GM19035 (cell line): ENCODE data around the gene TRPV4.

Experiments
- ATAC-seq: cut with Tn5 transposase; IDR thresholded peaks from one replicate; pipeline ENCODE4 v1.9.1; 2021; ENCODE audit not compliant: unreplicated experiment

TRPV4 gene

DNA sequence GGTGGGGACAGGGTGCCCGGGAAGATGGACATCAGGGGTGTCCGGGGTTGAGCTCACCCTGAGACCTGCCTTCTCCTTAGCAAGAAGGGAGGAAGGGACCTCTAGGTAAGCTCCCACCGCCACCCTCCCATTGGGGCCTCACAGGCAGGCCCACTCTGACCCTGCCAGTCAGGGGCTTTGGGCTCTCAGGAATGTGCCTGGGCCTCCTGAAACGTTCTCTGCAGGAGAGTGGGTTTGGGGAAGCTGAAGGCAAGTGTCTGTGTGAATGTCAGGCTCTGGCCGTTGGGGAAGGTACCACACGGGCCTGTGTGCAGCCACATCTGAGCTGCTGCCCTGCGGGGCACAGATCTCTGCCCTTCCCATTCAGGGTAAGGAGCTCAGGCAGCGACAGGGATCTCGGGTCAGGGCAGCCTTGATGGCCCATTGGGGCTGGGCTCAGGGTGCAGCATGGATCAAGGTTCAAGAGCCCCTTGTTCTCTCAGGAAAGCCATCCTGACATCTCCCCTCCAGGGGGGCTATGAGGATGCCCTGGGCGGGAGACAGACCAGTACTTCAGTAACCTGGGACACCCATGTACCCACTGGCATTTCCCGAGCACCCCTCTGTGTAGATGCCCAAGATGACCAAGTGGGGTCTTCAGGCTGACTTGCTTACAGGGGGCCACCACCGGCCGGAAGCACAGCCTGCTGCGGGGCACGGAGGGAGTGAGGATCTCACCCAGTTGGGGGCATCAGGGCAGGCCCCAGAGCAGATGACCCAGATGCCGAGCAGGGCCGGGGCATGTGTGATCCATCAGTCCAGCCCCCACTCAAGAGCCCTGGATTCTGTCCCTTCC lies 89.9 kb downstream of the TRPV4 start:
- ATAC-seq: no peak

GRCh38 chr12:109741970-109742703 lies 91.1 kb downstream of the TRPV4 start:
- ATAC-seq: no peak

DNA sequence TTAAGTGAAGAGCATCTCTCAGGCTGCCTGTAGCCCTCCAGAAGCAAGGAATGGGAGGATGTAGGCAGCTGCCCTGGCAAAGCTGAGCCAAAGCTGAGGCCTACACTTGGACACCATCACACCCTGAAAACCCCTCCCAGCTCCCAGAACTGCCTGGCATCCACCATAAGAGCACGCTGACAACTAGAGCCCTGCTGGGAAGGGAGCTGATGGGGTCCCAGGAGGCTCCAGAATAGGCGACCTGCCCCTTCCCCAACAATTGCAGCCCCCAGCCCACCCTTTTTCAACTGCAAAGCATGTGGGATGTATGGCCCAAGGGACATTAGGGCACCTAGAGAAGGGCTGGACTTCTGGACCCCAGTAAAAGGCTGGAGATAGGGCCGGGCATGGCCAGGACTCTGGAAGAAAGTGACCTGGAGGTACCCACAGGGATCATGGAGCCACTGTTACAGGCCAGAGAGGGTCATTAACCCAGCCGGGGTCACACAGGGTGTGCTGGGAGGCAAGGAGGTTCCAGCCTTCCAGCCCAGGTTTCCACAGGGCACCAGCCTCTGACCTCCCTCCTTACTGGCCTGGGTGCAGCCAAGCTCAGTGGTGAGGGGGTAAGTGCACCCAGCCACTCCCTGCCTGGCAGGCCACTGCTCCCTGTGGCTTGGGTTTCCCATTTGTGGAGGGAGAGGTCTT lies 91.8 kb downstream of the TRPV4 start:
- no peak for ATAC-seq

- ATAC-seq: no peak
These were observed 92.4 kb downstream of the TRPV4 start for GRCh38 chr12:109740694-109741245.

DNA sequence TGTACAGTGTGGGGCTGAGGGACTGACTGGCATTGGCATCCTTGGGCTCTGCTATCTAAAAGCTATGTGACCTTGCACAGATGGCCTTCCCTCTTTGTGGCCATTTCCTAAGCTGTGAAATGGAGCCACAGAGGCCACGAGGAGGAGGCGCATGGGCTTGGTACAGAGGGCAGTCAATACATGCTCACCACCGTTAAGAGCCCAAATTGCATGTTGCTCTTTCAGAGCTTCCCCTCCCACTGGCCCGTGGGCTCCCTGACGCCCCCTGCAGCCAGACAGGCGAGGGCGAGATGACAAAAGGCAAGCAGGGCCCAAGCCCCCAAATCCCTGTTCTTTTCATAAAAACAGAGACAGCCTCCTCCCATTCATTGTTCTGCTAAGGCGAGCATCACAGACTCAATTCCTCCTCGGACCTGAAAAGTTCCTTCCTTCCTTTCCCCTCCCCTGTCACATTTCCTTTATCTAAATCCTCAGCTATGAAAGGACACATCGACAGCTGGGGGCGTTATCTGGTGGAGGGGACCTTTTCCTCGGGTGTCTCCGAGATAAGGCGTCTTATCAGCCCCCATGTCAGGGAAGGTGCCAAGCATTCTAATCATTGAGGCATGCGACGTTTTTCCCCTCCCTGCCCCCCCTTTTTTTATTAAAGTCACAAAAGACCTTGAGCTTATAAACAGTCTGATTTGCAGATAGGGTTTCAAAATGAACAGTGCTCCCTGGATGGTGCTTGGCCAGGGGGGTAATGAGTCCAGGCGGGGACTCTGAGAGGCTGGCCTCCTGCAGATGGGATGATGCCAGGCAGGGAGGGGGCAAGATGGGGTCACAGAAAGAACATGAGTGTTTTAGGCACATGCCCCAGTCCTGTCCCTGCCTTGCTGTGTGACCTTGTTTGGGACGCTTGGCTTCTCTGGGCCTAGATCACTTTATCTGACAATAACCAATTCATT lies 93.2 kb downstream of the TRPV4 start:
- no peak for ATAC-seq

GRCh38 chr12:109738878-109739665 lies 94.1 kb downstream of the TRPV4 start:
- ATAC-seq: no peak

- no peak for ATAC-seq
These were observed 95.0 kb downstream of the TRPV4 start for GRCh38 chr12:109738209-109738608.

DNA sequence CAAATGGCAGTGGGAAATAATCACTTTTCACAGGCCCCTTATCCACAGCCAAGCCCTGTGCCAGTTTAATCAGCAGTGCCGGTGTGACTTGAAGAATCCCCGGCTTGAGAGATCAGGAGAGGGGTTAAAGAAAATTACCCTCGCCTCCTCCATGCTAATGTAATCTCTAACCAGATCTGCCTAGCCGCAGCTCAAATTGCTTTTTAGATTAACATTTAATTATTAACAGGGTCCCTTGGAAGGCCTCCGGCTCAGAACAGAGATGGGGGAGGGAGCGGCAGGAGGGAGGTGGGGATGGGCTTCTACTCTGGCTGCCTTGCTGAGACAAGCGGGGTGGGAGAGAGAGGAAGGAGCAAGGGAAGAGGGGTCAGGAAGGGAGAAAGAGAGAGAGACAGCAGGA lies 95.6 kb downstream of the TRPV4 start:
- ATAC-seq: no peak

GRCh38 chr12:109737126-109737525 lies 96.1 kb downstream of the TRPV4 start:
- no peak for ATAC-seq

DNA sequence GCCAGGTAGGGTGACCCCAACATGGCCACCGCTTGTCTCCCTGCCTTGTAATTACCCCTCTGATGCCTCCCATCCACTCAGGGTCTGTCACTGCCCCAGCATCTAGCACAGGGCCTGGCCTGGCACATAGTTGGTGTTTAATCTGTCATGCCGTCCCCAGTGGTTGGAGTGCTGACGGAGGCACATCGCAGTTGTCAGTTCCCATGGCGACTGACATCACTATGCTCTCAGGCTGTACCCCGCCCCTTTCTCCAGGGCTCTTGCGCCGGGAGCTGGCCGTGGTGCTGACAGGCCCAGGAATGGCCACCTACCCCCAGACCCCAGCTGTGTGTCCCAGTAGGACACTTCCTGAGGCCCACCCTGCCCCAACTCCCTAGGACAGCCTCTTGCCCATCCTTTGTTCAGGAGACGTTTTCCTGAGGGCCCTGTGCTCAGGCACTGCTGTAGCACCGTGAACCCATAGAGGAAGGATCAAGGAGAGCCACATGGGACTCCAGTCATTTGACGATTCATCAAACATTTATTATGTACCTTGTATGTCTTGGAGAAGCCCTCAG lies 96.6 kb downstream of the TRPV4 start:
- no peak for ATAC-seq

DNA sequence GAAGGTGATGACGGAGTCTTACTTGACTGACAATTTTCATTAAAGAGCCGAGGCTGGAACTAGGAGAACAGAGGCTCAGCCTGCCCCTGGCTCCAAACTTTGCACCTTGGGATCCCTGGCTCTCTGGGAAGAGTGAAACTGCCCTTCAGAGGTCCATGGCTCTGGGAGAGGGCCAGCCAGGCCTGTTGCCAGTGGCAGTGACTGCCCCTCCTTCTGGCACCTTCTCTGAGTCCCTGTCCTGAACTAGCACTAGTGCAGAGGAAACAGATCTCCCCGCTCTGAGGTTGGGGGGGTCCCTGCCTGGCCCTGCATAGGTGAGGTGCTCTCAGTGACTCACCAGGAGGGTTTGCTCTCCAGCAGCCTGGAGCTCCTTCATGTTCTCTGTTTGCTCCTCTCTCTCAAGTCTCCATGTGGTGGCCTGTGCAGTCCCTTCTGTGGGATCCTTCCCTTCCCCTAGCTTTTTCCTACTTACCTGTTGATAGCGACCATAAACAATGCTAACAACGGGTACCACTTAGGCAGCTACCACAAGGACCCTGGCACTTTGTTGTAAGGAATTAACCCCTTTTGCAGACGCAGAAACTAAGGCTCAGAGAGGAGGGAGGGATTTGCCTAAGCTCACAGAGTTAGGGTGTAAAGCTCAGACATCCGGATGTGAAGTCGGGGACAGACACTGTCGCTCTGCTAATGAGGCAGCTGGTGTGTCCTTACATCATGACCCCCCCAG lies 97.2 kb downstream of the TRPV4 start:
- ATAC-seq: no peak

- no peak for ATAC-seq
These were observed 98.1 kb downstream of the TRPV4 start for GRCh38 chr12:109735051-109735521.

- no peak for ATAC-seq
These were observed 98.8 kb downstream of the TRPV4 start for GRCh38 chr12:109734219-109735000.
